Measurements from ENCODE around the gene HDAC10.

The HDAC10 gene

DNA sequence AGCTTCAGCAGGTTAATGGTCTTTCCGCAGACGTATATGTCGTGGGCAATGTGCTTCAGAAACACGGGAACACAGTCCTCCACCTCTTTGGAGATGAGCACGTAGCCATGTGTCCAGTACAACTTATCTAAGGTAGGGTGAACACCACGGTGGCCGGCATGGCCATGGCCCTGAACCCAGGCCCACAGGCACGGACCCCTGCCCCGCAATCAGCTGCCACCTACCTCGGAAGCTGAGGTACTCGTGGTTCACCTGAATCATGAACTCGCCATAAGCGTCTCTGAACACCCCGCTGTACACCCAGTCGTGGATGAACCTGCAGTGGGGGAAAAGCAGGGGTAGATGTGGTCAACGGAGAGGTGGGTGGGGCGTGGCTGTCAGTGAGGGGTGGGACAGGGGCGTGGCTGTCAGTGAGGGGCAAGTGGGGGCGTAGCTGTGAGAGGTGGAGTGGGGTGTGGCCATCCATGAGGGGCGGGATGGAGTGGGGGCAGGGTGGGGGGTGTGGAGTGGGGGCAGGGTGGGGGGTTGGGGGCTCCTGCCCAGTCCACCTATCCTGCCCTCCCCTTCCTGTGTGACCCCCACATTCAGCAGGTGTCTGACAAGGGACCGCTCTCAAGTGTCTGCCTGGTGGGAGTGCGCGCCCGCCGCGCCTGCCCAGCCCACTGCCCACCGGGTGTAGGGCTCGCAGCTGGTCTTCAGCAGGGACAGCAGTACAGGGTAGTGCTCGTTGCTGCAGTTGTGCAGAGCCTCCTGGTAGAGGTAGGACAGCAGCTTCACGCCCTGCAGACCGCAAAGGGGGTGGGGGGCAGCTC, 24.8 kb downstream of the HDAC10 start:
- no peak overlapping the region for H3K4me3 ChIP-seq (ENCODE audit: low read length)

DNA sequence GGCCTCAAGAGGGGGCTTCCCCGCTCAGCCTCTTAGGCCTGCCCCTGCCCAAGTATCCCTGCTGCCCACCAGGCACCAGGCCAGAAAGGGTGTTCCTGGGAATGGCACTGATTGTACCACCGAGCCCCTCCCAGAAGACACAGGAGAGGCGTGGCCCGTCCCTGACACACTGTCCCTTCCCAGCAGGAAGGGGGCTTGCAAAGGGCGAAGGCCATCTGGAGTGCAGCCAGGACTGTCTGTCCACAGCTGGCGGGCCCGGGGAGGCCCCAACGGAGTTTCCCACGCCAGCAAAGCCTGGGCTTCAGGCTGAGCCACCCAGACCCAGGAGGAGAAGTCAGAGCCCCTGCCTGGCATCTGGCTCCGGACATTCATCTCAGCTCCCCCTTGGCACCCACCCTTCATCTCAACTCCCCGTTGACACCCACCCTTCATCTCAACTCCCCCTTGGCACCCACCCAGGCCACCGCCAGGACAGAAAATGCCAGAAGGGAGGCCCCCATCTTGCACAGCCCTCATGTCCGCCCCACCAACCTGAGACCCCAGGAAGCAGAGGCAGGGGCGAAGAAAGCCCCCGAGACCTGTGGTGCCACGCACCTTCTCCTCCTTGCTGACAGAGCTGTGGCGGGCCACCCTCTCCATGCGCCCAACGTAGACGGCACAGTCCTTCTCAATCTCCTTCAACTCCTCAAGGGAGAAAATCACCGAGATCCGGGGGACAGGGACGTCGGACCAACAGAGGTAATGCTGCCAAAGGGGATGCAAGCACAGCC, 25.7 kb downstream of the HDAC10 start:
- H3K4me3 ChIP-seq (ENCODE audit: low read length): no peak overlapping the region
- TF ChIP-seq, protein P1, sequence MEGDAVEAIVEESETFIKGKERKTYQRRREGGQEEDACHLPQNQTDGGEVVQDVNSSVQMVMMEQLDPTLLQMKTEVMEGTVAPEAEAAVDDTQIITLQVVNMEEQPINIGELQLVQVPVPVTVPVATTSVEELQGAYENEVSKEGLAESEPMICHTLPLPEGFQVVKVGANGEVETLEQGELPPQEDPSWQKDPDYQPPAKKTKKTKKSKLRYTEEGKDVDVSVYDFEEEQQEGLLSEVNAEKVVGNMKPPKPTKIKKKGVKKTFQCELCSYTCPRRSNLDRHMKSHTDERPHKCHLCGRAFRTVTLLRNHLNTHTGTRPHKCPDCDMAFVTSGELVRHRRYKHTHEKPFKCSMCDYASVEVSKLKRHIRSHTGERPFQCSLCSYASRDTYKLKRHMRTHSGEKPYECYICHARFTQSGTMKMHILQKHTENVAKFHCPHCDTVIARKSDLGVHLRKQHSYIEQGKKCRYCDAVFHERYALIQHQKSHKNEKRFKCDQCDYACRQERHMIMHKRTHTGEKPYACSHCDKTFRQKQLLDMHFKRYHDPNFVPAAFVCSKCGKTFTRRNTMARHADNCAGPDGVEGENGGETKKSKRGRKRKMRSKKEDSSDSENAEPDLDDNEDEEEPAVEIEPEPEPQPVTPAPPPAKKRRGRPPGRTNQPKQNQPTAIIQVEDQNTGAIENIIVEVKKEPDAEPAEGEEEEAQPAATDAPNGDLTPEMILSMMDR (conservative IDR thresholded peaks at IDR 0.05; ENCODE audit: low read depth, low read length): no peak
- DNase-seq (ENCODE audit: low read depth): no peak

More for the DNA sequence above, 24.8 kb downstream of the HDAC10 start:
- DNase-seq (ENCODE audit: low read depth): no peak
- TF ChIP-seq, protein P1 (conservative IDR thresholded peaks at IDR 0.05; ENCODE audit: low read depth, low read length): no peak

DNA sequence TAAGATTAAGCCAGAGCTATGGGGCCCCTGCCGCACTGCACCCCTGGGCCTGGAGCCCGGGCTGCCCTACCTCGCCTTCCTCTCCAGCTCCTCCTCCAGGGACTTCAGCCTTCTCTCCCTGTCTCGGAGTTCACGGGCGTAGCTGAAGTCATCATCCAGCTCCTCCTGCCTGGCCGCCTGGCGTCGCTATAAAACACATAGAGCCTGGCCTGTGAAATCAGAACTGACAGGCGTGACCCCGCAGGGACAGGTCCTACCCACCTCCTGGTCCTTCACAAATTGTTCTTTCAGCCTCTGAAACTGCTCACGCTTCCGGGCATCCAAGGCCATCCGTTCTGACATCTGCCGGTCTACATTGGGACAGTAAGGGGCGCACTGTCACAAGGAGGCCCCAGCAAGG, 27.0 kb downstream of the HDAC10 start:
- no peak overlapping the region for H3K4me3 ChIP-seq (ENCODE audit: low read length)
- no peak for DNase-seq (ENCODE audit: low read depth)
- TF ChIP-seq, protein P1 (conservative IDR thresholded peaks at IDR 0.05; ENCODE audit: low read depth, low read length): no peak

DNA sequence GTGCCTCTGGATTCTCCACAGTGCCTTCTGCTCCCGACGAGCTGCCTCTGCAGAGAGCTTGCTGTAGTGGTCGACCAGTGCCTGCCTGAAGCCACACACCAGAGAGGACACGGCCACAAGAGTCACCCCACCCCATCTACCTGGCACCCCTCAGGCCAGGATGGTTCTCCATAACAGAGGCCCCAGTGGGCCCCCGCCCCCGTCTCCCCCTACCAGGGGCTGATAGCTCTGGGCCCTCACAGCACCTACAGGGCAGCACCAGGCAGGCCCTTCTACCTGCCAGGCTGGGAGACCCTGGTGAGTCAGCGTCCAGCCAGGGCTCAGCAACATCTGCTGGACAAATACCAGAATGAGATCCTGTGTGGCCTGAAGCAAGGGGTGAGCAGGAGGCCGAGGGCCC, 28.6 kb downstream of the HDAC10 start:
- H3K4me3 ChIP-seq (ENCODE audit: low read length): no peak overlapping the region
- TF ChIP-seq, protein P1 (conservative IDR thresholded peaks at IDR 0.05; ENCODE audit: low read depth, low read length): no peak
- no peak for DNase-seq (ENCODE audit: low read depth)

DNA sequence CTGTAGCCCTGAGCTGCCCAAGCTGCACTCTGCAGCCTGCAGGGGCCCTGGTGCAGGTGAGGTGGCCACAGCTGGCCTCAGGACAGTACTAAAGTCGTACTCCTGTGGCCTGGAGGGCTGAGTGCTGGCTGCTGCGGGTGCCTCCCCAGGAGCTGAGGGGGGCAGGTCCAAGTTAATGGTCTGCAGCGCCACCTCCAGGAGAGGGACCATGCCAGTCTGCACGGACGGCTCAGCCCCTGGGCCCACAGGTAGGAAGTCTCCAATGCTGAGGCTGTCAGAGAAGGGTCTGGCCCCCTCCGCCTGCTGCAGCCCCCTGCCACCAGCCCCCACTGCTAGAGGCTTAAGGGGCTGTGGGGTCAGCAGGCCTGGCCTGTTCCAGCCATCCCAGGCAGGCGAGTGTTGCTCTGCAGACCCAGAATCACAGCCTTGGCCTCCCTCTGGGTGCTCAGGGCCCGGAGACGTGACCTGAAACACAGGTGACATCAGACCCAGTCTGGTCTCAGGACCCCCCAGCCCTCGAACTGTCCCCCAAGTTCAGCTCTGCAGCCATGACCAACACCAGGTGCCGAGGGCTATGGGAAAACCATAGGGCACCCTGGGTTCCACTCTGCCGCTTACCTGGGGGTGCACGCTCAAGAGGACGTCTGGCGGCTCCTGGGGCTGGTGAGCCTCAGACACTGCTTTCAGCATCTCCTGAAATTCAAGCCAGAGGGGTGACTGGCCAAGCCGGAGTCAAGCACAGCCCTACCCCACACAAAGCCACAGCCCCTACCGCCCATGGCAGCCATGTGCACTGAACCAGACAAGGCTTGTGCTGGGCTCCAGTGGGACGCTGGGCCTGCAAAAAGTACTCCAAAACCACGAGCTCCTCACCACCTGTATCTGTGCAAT, 29.4 kb downstream of the HDAC10 start:
- H3K4me3 ChIP-seq (ENCODE audit: low read length): no peak overlapping the region
- TF ChIP-seq, protein P1 (conservative IDR thresholded peaks at IDR 0.05; ENCODE audit: low read depth, low read length): no peak
- DNase-seq (ENCODE audit: low read depth): no peak

DNA sequence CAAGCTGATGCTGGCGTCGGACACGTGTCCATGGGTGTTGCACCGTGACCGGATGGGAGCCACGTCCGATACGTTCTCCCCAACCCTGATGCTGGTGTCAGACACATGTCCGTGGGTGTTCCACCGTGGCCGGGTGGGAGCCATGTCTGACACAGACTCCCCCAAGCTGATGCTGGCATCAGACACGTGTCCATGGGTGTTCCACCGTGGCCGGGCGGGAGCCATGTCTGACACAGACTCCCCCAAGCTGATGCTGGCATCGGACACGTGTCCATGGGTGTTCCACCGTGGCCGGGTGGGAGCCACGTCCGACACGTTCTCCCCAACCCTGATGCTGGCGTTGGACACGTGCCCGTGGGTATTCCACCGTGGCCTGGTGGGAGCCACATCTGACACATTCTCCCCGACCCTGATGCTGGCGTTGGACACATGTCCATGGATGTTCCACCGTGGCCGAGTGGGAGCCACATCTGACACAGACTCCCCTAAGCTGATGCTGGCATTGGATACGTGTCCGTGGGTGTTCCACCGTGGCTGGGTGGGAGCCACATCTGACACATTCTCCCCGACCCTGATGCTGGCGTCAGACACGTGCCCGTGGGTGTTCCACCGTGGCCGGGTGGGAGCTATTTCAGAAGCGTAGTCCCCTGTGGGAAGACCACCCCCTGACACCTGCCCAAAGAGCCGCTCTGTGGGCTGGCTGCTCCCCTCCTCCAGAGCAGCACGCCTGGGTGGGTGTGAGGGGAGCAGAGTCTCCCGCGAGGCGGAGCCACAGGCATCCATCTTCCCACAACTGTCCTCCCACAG, 30.3 kb downstream of the HDAC10 start:
- TF ChIP-seq, protein P1 (conservative IDR thresholded peaks at IDR 0.05; ENCODE audit: low read depth, low read length): no peak
- H3K4me3 ChIP-seq (ENCODE audit: low read length): no peak overlapping the region
- DNase-seq (ENCODE audit: low read depth): no peak
